GM12878 (cell line): ENCODE data around the gene SHROOM3. TPM values are rescaled to one million over a fixed set of nuclear protein-coding genes. Genes with fewer than 3 reads are reported as not detected.

Experiments
- ATAC-seq: fragments of 200-7000 bp; cut with Tn5 transposase; 3 replicates; pipeline ENCODE4 v1.9.1; 2020; ENCODE audit warnings: mild to moderate bottlenecking, moderate library complexity
- BruUV-seq: library from RNA; stranded (reverse); fragments of 400-500 nt; replicated peaks from 2 replicates; lab custom pipeline; 2021; lab: Mats Ljungman, UMichigan
- CTCF ChIA-PET: fragments of 300-600 bp; sonication (Branson Sonifier 250); formaldehyde crosslinking; extraction: SDS; loops from one replicate; lab custom pipeline; 2021; ENCODE audit warnings: inconsistent platforms; lab: Yijun Ruan, JAX
- POLR2A ChIA-PET: fragments of 350-600 bp; formaldehyde crosslinking; extraction: SDS; loops from one replicate; lab custom pipeline; 2021; ENCODE audit warnings: inconsistent platforms; lab: Charles Lee
- RAD21 ChIA-PET: fragments of 300-600 bp; sonication (Branson Sonifier 250); formaldehyde crosslinking; loops from one replicate; lab custom pipeline; 2023; ENCODE audit warnings: antibody characterized with exemption; ENCODE audit not compliant: unreplicated experiment; lab: Charles Lee
- SMC1A ChIA-PET: fragments of 300-600 bp; sonication (Branson Sonifier 250); formaldehyde crosslinking; loops from one replicate; lab custom pipeline; 2023; ENCODE audit not compliant: unreplicated experiment, uncharacterized antibody; lab: Charles Lee
- DNase-seq: peaks from one replicate; pipeline ENCODE4 v3.0.0-alpha.2; 2011; ENCODE audit warnings: low read depth, low spot score
- FAIRE-seq: peaks from 3 replicates; lab custom pipeline; 2011; peaks lifted over from hg19 to GRCh38; lab: Jason Lieb, UNC
- H2AFZ ChIP-seq: 2 replicates; pipeline ENCODE4 v1.6.0; 2011; ENCODE audit warnings: low read depth, low read length, control low read depth; ENCODE audit not compliant: control insufficient read depth
- H3K27ac ChIP-seq: 2 replicates; pipeline ENCODE4 v1.5.1; 2011; ENCODE audit warnings: control low read depth; ENCODE audit not compliant: control insufficient read depth, insufficient read depth
- H3K27me3 ChIP-seq, 2 experiments: replicated peaks in 1 of 2; 2 replicates each; pipeline versions ENCODE4 v1.6.0 to v1.6.1; 2011; ENCODE audit warnings: low read length in 1 of 2; ENCODE audit not compliant: control insufficient read depth in 2 of 2, insufficient read depth in 2 of 2
- H3K36me3 ChIP-seq, 2 experiments: 2 replicates each; pipeline ENCODE4 v1.5.1; 2011; ENCODE audit warnings: low read length in 1 of 2; ENCODE audit not compliant: control insufficient read depth in 2 of 2, insufficient read depth in 2 of 2
- H3K4me1 ChIP-seq: 2 replicates; pipeline ENCODE4 v1.6.1; 2011; ENCODE audit warnings: mild to moderate bottlenecking, low read length, moderate library complexity, mixed read lengths; ENCODE audit not compliant: control insufficient read depth, insufficient read depth
- H3K4me2 ChIP-seq: 2 replicates; pipeline ENCODE4 v1.6.0; 2011; ENCODE audit warnings: control low read depth; ENCODE audit not compliant: control insufficient read depth, insufficient read depth
- H3K4me3 ChIP-seq: fragments of 200-600 bp; sonication (generic); 2 replicates; pipeline ENCODE4 v1.5.1; 2016
- H3K79me2 ChIP-seq: 2 replicates; pipeline ENCODE4 v1.6.0; 2011; ENCODE audit warnings: low read length; ENCODE audit not compliant: control insufficient read depth, insufficient read depth
- H3K9ac ChIP-seq: 2 replicates; pipeline ENCODE4 v1.8.0; 2011; ENCODE audit warnings: low read length, control low read depth, mixed read lengths; ENCODE audit not compliant: control insufficient read depth, insufficient read depth
- H3K9me3 ChIP-seq: replicated peaks from 3 replicates; pipeline ENCODE4 v1.5.1; 2011; ENCODE audit warnings: mild to moderate bottlenecking, low read length; ENCODE audit not compliant: control insufficient read depth, insufficient read depth
- H4K20me1 ChIP-seq: 2 replicates; pipeline ENCODE4 v1.6.0; 2011; ENCODE audit not compliant: control insufficient read depth, insufficient read depth
- BCL3 ChIP-seq: IDR thresholded peaks from 2 replicates; pipeline ENCODE4 v1.6.1; 2011; ENCODE audit warnings: borderline replicate concordance, low read depth, mild to moderate bottlenecking, moderate library complexity, low read length; ENCODE audit not compliant: insufficient read depth, poor library complexity, severe bottlenecking
- BRCA1 ChIP-seq: IDR thresholded peaks from 2 replicates; pipeline ENCODE4 v1.6.1; 2011; ENCODE audit warnings: low read depth, low read length, improper control_type of control experiment
- HDAC6 ChIP-seq: fragments of 200-600 bp; sonication (generic); IDR thresholded peaks from one replicate; pipeline ENCODE4 v1.8.0; 2017; ENCODE audit warnings: antibody characterized with exemption; ENCODE audit not compliant: unreplicated experiment
- KAT2A ChIP-seq: conservative IDR thresholded peaks from 2 replicates; pipeline ENCODE4 v1.6.1; 2011; ENCODE audit warnings: low read depth, low read length; ENCODE audit not compliant: control insufficient read depth
- RAD51 ChIP-seq: fragments of 450-650 bp; IDR thresholded peaks from 2 replicates; pipeline ENCODE4 v1.6.1; 2016; ENCODE audit warnings: moderate library complexity, mild to moderate bottlenecking, inconsistent platforms
- RUNX3 ChIP-seq: IDR thresholded peaks from 2 replicates; pipeline ENCODE4 v1.6.1; 2012; ENCODE audit warnings: low read length, inconsistent platforms
- SREBF2 ChIP-seq: IDR thresholded peaks from 2 replicates; pipeline ENCODE4 v1.6.1; 2012; ENCODE audit warnings: mild to moderate bottlenecking, low read length
- WGBS: methylation state at CpG from one replicate; pipeline ENCODE4 v1.1.6; 2016; ENCODE audit warnings: low lambda C conversion rate; ENCODE audit not compliant: insufficient replicate concordance, insufficient coverage; ENCODE audit errors: missing lambda C conversion rate; 5-methylcytosine and 5-hydroxymethylcytosine counted together
- in situ Hi-C: fragments of 300-500 bp; cut with MboI; formaldehyde crosslinking; loops from 9 replicates; pipeline ENCODE4 v1.14.3; 2018; ENCODE audit warnings: mixed read lengths
- intact Hi-C: fragments of 100-400 bp; cut with micrococcal nuclease; formaldehyde crosslinking; loops from one replicate; pipeline ENCODE4 v1.14.2; 2022; ENCODE audit not compliant: unreplicated experiment
- polyA plus RNA-seq, 11 experiments: library from polyadenylated mRNA; depleted of rRNA in 4 of 11; unstranded in 6 of 11; stranded (reverse) in 5 of 11; fragments of >200 nt; fragmentation: Nextera tagmentation in 4 of 11; fragmentation: Illumina TruSeq in 1 of 11; extraction: Ambion mirVana in 4 of 11; extraction: Trizol in 1 of 11; gene quantifications; 1 replicate in 1 of 11; 2 replicates in 10 of 11; pipeline versions ENCODE4 v1.2.1 to v1.2.3, GENCODE V29; 2011 to 2016; ENCODE audit warnings: inconsistent platforms in 2 of 11, missing spikeins in 2 of 11, low read depth in 1 of 11
- total RNA-seq, 4 experiments: library from RNA; depleted of rRNA in 3 of 4; stranded (reverse); fragments of >200 nt in 3 of 4; fragmentation: Illumina TruSeq in 1 of 4; extraction: Trizol in 1 of 4; gene quantifications; 2 replicates each; pipeline versions ENCODE4 v1.2.1 to v1.2.3, GENCODE V29; 2013 to 2021

Gene SHROOM3
- total and polyA plus RNA-seq, 10 of the 15 experiments (the other 5 are each of a cell fraction or from before 2014, with no cell fraction given) = under 0.01 to 0.29 (median 0.08) TPM; not detected in 1

GRCh38 chr4:76623217-76624045 lies 188.4 kb downstream of the SHROOM3 start:
- DNase-seq (no peak), ATAC-seq (no peak), FAIRE-seq (no peak)
- peaks cover 1 to 3% of the 10 kb centered on the region in 2 experiments; a peak in 2 of 4 replicates for H3K27me3 ChIP-seq
- no peak overlapping the region for H2AFZ ChIP-seq
- ChIA-PET POLR2A (no interaction called here), RAD21 (no interaction called here), CTCF (interaction anchor here (0.5 to 1.2 kb wide), 2 partner anchors 15 to 130 kb away, joined by 3 read pairs; no protein-coding TSS in a partner anchor), SMC1A (no interaction called here)
- H3K36me3 ChIP-seq = no peaks in the 10 kb centered on the region
- H3K79me2 ChIP-seq = no peaks in the 10 kb centered on the region
- H3K4me3 ChIP-seq = no peak overlapping the region
- H3K27ac ChIP-seq = no peak overlapping the region
- no peak overlapping the region for H3K9ac ChIP-seq
- H3K4me2 ChIP-seq = no peak overlapping the region
- TF ChIP-seq BRCA1 (no peak), SREBF2 (no peak), KAT2A (no peak), RAD51 (no peak), BCL3 (no peak), HDAC6 (no peak), RUNX3 (no peak)
- intact Hi-C loops (no loop called here), in situ Hi-C loops (no loop called here)
- no TSS peak for BruUV-seq
- WGBS = 73% methylated on average over 4 of the region's 4 CpGs
- no peaks in the 10 kb centered on the region for H3K9me3 ChIP-seq
- no peaks in the 10 kb centered on the region for H4K20me1 ChIP-seq
- no peaks in the 10 kb centered on the region for H3K4me1 ChIP-seq
